Tibial nerve (tissue), 3 donors: ENCODE data around the gene PPOX.

Experiments
- POLR2A ChIP-seq, 2 donors: fragments of 450-650 bp; IDR thresholded peaks; one replicate each; pipeline ENCODE4 v1.6.1; 2017; ENCODE audit warnings: antibody characterized with exemption in 2 of 2, mild to moderate bottlenecking in 2 of 2, moderate library complexity in 2 of 2
- TF ChIP-seq, protein P1 (sequence below), 5 experiments: fragments of 200-600 bp in 3 of 5; fragments of 450-650 bp in 2 of 5; sonication (generic) in 3 of 5; IDR thresholded peaks; one replicate each; pipeline ENCODE4 v1.5.1; 2016 to 2019; ENCODE audit warnings: antibody characterized with exemption in 5 of 5, mild to moderate bottlenecking in 3 of 5, moderate library complexity in 2 of 5

GRCh38 chr1:161177936-161178244, 11.7 kb downstream of the PPOX start:
- no peak for TF ChIP-seq POLR2A (IDR thresholded peaks at IDR 0.05)
- TF ChIP-seq, protein P1, sequence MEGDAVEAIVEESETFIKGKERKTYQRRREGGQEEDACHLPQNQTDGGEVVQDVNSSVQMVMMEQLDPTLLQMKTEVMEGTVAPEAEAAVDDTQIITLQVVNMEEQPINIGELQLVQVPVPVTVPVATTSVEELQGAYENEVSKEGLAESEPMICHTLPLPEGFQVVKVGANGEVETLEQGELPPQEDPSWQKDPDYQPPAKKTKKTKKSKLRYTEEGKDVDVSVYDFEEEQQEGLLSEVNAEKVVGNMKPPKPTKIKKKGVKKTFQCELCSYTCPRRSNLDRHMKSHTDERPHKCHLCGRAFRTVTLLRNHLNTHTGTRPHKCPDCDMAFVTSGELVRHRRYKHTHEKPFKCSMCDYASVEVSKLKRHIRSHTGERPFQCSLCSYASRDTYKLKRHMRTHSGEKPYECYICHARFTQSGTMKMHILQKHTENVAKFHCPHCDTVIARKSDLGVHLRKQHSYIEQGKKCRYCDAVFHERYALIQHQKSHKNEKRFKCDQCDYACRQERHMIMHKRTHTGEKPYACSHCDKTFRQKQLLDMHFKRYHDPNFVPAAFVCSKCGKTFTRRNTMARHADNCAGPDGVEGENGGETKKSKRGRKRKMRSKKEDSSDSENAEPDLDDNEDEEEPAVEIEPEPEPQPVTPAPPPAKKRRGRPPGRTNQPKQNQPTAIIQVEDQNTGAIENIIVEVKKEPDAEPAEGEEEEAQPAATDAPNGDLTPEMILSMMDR (IDR thresholded peaks at IDR 0.05), result no peak
